Ectodermal cell (in vitro differentiated cells): ENCODE measurements around the gene POMT2.

Source experiments
- H3K27ac ChIP-seq: 2 replicates; pipeline ENCODE4 v1.7.0; 2013; ENCODE audit warnings: mild to moderate bottlenecking, low read depth, low read length; ENCODE audit not compliant: insufficient read depth, poor library complexity, severe bottlenecking
- H3K27me3 ChIP-seq: 2 replicates; pipeline ENCODE4 v1.7.0; 2013; ENCODE audit warnings: mild to moderate bottlenecking, low read length; ENCODE audit not compliant: insufficient read depth, control insufficient read depth, poor library complexity, severe bottlenecking
- H3K36me3 ChIP-seq: one replicate; pipeline ENCODE4 v1.7.0; 2013; ENCODE audit warnings: low read length; ENCODE audit not compliant: control insufficient read depth, insufficient read depth
- H3K4me1 ChIP-seq: one replicate; pipeline ENCODE4 v1.7.0; 2013; ENCODE audit warnings: low read length; ENCODE audit not compliant: control insufficient read depth, insufficient read depth
- H3K4me3 ChIP-seq: 2 replicates; pipeline ENCODE4 v1.7.0; 2013; ENCODE audit warnings: low read depth, low read length, control low read depth; ENCODE audit not compliant: insufficient read depth
- H3K9me3 ChIP-seq: 2 replicates; pipeline ENCODE4 v1.7.0; 2013; ENCODE audit warnings: mild to moderate bottlenecking, low read length, moderate library complexity; ENCODE audit not compliant: control insufficient read depth
- WGBS, 2 experiments: methylation state at CpG; one replicate each; pipeline ENCODE4 v1.1.7; 2013; ENCODE audit warnings: missing lambda C conversion rate in 2 of 2; 5-methylcytosine and 5-hydroxymethylcytosine counted together

Gene POMT2

DNA sequence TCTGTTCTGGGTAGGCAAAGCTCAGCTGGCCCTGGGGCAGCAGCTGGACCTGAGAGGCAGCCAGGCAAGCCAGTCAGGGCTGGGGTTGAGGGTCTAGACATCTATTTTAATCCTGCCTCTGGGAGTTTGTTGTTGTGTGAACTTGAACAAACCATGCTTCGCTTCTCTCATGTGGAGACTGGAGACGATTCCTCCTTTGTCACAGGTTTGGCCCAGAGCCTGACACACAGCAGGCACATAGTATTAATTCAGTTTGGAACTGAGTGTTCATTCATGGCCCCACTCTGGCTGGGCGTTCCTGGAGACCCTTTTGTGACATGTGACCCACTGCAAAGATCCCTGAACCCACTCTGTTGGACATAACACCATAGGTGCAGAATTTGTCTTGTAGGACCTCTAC, 89.0 kb downstream of the POMT2 start:
- Histone ChIP-seq H3K4me1 (no peaks in the 10 kb centered on the region), H3K27me3 (no peaks in the 10 kb centered on the region), H3K4me3 (no peak overlapping the region), H3K9me3 (no peaks in the 10 kb centered on the region), H3K36me3 (no peaks in the 10 kb centered on the region), H3K27ac (no peak overlapping the region)
- 92 to 93% methylated on average over 3 of the region's 3 CpGs for WGBS, 2 experiments

DNA sequence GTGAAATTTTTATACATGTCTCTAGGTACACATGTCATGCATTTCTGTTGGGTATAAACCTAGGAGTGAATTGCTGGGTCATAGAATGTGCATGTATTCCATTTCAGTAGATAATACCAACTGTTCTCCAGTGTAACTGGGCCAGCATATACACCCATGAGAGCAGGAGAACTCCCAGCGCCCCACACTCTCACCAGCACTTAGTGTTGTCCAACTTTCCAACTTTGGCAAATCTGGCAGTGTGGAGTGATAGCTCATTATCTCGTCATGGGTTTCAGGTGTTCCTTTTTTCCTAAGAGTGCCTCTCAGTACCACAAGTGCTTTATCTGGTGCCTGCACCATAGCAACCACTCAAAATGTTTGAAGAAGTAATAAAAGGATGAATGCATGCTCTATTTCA, 89.8 kb downstream of the POMT2 start:
- Histone ChIP-seq H3K4me1 (no peaks in the 10 kb centered on the region), H3K9me3 (no peaks in the 10 kb centered on the region), H3K4me3 (no peak overlapping the region), H3K27ac (no peak overlapping the region), H3K36me3 (no peaks in the 10 kb centered on the region), H3K27me3 (no peaks in the 10 kb centered on the region)
- WGBS, 2 experiments: 84 to 89% methylated on average over 2 of the region's 2 CpGs

- Histone ChIP-seq H3K27ac (no peak overlapping the region), H3K4me1 (peaks cover 7% of the 10 kb centered on the region), H3K4me3 (no peak overlapping the region), H3K36me3 (no peaks in the 10 kb centered on the region), H3K9me3 (no peaks in the 10 kb centered on the region), H3K27me3 (no peaks in the 10 kb centered on the region)
- 87 to 89% methylated on average over 6 of the region's 6 CpGs for WGBS, 2 experiments
Observed at GRCh38 chr14:77228056-77228455, 92.6 kb downstream of the POMT2 start.

GRCh38 chr14:77225892-77226557, 94.7 kb downstream of the POMT2 start:
- Histone ChIP-seq H3K27me3 (no peaks in the 10 kb centered on the region), H3K27ac (no peak overlapping the region), H3K36me3 (no peaks in the 10 kb centered on the region), H3K4me3 (no peak overlapping the region), H3K9me3 (no peaks in the 10 kb centered on the region), H3K4me1 (peaks cover 12% of the 10 kb centered on the region)
- 89 to 90% methylated on average over 14 of the region's 14 CpGs for WGBS, 2 experiments

DNA sequence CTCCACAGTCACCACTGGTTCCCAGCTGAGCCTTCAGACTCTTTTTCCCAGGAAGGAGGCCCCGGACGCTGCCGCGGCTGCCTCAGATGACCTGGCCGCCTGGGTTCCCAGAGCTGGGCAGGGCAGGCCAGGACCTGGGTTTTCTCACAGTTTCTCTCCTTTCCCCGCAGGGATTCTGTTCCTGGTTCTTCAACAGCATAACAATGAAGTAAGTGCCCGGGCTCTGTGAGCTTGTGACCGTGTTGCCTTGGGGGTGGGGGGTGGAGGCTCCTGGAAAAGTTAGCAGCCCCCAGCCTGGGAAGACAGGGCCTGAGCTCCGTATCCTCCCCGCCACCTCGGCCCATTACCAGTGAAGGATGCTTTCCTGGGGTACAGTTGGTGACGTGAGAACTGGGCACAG, 95.4 kb downstream of the POMT2 start:
- Histone ChIP-seq H3K36me3 (no peaks in the 10 kb centered on the region), H3K4me1 (peaks cover 15% of the 10 kb centered on the region), H3K4me3 (no peak overlapping the region), H3K27ac (no peak overlapping the region), H3K9me3 (no peaks in the 10 kb centered on the region), H3K27me3 (no peaks in the 10 kb centered on the region)
- WGBS, 2 experiments: 63 to 67% methylated on average over 12 of the region's 12 CpGs
